GM12878 (cell line): Measurements from ENCODE around the gene NSMCE1. TPM values are rescaled to one million over a fixed set of nuclear protein-coding genes. Genes with fewer than 3 reads are reported as not detected.

ENCODE experiments used
- BACH1 ChIP-seq: fragments of 450-650 bp; IDR thresholded peaks from 2 replicates; pipeline ENCODE4 v1.6.1; 2017; ENCODE audit warnings: mild to moderate bottlenecking, borderline replicate concordance
- CHD4 ChIP-seq: fragments of 200-600 bp; sonication (generic); IDR thresholded peaks from 2 replicates; pipeline ENCODE4 v1.6.1; 2016; ENCODE audit warnings: mild to moderate bottlenecking
- E2F4 ChIP-seq: IDR thresholded peaks from 2 replicates; pipeline ENCODE4 v1.6.1; 2012; ENCODE audit warnings: low read depth, low read length, improper control_type of control experiment
- PBX3 ChIP-seq: IDR thresholded peaks from 2 replicates; pipeline ENCODE4 v1.6.1; 2011; ENCODE audit warnings: mild to moderate bottlenecking, low read depth, low read length, moderate library complexity; ENCODE audit not compliant: insufficient replicate concordance
- RAD51 ChIP-seq: fragments of 450-650 bp; IDR thresholded peaks from 2 replicates; pipeline ENCODE4 v1.6.1; 2016; ENCODE audit warnings: moderate library complexity, mild to moderate bottlenecking, inconsistent platforms
- SREBF2 ChIP-seq: IDR thresholded peaks from 2 replicates; pipeline ENCODE4 v1.6.1; 2012; ENCODE audit warnings: mild to moderate bottlenecking, low read length
- TAF1 ChIP-seq: IDR thresholded peaks from 2 replicates; pipeline ENCODE4 v1.6.1; 2011; ENCODE audit warnings: mild to moderate bottlenecking, low read depth, low read length, borderline replicate concordance
- ZNF24 ChIP-seq: fragments of 450-650 bp; IDR thresholded peaks from 2 replicates; pipeline ENCODE4 v1.6.1; 2017; ENCODE audit warnings: antibody characterized with exemption, mild to moderate bottlenecking
- polyA plus RNA-seq, 11 experiments: library from polyadenylated mRNA; depleted of rRNA in 4 of 11; unstranded in 6 of 11; stranded (reverse) in 5 of 11; fragments of >200 nt; fragmentation: Nextera tagmentation in 4 of 11; fragmentation: Illumina TruSeq in 1 of 11; extraction: Ambion mirVana in 4 of 11; extraction: Trizol in 1 of 11; gene quantifications; 1 replicate in 1 of 11; 2 replicates in 10 of 11; pipeline versions ENCODE4 v1.2.1 to v1.2.3, GENCODE V29; 2011 to 2016; ENCODE audit warnings: inconsistent platforms in 2 of 11, missing spikeins in 2 of 11, low read depth in 1 of 11
- total RNA-seq, 4 experiments: library from RNA; depleted of rRNA in 3 of 4; stranded (reverse); fragments of >200 nt in 3 of 4; fragmentation: Illumina TruSeq in 1 of 4; extraction: Trizol in 1 of 4; gene quantifications; 2 replicates each; pipeline versions ENCODE4 v1.2.1 to v1.2.3, GENCODE V29; 2013 to 2021
- TF ChIP-seq, protein P1 (sequence below): IDR thresholded peaks from 2 replicates; pipeline ENCODE4 v1.6.1; 2012; ENCODE audit warnings: mild to moderate bottlenecking, low read depth, low read length
- TF ChIP-seq, protein P2 (sequence below): fragments of 150-350 bp; IDR thresholded peaks from 2 replicates; pipeline ENCODE4 v1.6.1; 2016; ENCODE audit warnings: low read depth, low read length
- TF ChIP-seq, protein P3 (sequence below): fragments of 450-650 bp; IDR thresholded peaks from 2 replicates; pipeline ENCODE4 v1.6.1; 2017; ENCODE audit warnings: mild to moderate bottlenecking, moderate library complexity
- TF ChIP-seq, protein P4 (sequence below): fragments of 150-350 bp; IDR thresholded peaks from 2 replicates; pipeline ENCODE4 v1.6.1; 2014; ENCODE audit warnings: mild to moderate bottlenecking, low read depth, low read length

Gene NSMCE1
- total and polyA plus RNA-seq, 10 of the 15 experiments (the other 5 are each of a cell fraction or from before 2014, with no cell fraction given), result 54.0 to 214 (median 71.4) TPM

DNA sequence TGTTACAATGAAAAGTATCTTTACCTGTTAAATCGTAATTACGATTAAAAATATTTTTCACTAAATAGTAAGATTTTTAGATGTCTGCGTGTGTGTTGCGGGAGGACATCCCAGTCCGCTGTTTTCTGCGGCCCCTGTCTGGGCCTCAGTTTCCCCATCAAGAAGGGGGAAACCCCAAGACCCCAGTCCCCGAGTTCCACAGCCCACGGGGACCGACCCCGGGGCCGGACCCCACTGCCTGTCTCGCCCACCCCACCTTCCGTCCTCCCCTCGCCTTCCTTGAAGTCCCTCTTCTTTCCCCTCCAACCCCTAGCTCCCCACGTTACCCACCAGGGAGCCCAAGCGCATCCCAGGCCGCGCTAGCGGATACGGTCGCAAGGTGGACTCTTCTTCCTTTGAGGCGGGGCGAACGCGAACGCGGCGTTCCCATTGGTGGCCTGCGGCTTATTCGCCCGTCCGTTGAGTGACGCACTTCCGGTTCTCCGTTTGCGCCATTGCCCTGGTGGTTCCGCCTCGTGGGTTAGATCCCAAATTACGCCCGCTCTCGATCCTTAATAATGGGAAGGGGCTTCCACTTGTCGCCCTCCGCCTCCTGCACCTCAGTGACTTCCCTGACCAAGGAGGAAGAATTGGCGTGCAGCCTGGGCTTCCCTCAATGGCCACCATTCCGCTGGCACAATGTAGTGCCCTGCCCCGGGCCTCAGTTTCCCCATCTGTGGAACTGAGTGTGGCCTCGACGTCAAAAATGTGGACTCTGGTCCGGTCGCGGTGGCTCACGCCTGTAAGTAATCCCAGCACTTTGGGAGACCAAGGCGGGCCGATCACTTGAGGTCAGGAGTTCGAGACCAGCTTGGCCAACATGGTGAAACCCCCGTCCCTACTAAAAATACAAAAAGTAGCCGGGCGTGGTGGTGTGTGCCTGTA, at the start of gene NSMCE1 (continued):
- peak; percentile 71; the same call in 1 of the 2 replicates for TF ChIP-seq TAF1
- TF ChIP-seq, protein P1, sequence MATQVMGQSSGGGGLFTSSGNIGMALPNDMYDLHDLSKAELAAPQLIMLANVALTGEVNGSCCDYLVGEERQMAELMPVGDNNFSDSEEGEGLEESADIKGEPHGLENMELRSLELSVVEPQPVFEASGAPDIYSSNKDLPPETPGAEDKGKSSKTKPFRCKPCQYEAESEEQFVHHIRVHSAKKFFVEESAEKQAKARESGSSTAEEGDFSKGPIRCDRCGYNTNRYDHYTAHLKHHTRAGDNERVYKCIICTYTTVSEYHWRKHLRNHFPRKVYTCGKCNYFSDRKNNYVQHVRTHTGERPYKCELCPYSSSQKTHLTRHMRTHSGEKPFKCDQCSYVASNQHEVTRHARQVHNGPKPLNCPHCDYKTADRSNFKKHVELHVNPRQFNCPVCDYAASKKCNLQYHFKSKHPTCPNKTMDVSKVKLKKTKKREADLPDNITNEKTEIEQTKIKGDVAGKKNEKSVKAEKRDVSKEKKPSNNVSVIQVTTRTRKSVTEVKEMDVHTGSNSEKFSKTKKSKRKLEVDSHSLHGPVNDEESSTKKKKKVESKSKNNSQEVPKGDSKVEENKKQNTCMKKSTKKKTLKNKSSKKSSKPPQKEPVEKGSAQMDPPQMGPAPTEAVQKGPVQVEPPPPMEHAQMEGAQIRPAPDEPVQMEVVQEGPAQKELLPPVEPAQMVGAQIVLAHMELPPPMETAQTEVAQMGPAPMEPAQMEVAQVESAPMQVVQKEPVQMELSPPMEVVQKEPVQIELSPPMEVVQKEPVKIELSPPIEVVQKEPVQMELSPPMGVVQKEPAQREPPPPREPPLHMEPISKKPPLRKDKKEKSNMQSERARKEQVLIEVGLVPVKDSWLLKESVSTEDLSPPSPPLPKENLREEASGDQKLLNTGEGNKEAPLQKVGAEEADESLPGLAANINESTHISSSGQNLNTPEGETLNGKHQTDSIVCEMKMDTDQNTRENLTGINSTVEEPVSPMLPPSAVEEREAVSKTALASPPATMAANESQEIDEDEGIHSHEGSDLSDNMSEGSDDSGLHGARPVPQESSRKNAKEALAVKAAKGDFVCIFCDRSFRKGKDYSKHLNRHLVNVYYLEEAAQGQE, result no peak
- TF ChIP-seq CHD4, result no peak; the same call in 1 of the 2 replicates
- TF ChIP-seq BACH1, result peak; percentile 6; the same call in 1 of the 2 replicates
- TF ChIP-seq, protein P2, sequence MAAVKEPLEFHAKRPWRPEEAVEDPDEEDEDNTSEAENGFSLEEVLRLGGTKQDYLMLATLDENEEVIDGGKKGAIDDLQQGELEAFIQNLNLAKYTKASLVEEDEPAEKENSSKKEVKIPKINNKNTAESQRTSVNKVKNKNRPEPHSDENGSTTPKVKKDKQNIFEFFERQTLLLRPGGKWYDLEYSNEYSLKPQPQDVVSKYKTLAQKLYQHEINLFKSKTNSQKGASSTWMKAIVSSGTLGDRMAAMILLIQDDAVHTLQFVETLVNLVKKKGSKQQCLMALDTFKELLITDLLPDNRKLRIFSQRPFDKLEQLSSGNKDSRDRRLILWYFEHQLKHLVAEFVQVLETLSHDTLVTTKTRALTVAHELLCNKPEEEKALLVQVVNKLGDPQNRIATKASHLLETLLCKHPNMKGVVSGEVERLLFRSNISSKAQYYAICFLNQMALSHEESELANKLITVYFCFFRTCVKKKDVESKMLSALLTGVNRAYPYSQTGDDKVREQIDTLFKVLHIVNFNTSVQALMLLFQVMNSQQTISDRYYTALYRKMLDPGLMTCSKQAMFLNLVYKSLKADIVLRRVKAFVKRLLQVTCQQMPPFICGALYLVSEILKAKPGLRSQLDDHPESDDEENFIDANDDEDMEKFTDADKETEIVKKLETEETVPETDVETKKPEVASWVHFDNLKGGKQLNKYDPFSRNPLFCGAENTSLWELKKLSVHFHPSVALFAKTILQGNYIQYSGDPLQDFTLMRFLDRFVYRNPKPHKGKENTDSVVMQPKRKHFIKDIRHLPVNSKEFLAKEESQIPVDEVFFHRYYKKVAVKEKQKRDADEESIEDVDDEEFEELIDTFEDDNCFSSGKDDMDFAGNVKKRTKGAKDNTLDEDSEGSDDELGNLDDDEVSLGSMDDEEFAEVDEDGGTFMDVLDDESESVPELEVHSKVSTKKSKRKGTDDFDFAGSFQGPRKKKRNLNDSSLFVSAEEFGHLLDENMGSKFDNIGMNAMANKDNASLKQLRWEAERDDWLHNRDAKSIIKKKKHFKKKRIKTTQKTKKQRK, result no peak
- TF ChIP-seq ZNF24, result no peak
- TF ChIP-seq SREBF2, result no peak
- no peak; the same call in 1 of the 2 replicates for TF ChIP-seq RAD51
- TF ChIP-seq PBX3, result peak; percentile 96
- TF ChIP-seq, protein P3, sequence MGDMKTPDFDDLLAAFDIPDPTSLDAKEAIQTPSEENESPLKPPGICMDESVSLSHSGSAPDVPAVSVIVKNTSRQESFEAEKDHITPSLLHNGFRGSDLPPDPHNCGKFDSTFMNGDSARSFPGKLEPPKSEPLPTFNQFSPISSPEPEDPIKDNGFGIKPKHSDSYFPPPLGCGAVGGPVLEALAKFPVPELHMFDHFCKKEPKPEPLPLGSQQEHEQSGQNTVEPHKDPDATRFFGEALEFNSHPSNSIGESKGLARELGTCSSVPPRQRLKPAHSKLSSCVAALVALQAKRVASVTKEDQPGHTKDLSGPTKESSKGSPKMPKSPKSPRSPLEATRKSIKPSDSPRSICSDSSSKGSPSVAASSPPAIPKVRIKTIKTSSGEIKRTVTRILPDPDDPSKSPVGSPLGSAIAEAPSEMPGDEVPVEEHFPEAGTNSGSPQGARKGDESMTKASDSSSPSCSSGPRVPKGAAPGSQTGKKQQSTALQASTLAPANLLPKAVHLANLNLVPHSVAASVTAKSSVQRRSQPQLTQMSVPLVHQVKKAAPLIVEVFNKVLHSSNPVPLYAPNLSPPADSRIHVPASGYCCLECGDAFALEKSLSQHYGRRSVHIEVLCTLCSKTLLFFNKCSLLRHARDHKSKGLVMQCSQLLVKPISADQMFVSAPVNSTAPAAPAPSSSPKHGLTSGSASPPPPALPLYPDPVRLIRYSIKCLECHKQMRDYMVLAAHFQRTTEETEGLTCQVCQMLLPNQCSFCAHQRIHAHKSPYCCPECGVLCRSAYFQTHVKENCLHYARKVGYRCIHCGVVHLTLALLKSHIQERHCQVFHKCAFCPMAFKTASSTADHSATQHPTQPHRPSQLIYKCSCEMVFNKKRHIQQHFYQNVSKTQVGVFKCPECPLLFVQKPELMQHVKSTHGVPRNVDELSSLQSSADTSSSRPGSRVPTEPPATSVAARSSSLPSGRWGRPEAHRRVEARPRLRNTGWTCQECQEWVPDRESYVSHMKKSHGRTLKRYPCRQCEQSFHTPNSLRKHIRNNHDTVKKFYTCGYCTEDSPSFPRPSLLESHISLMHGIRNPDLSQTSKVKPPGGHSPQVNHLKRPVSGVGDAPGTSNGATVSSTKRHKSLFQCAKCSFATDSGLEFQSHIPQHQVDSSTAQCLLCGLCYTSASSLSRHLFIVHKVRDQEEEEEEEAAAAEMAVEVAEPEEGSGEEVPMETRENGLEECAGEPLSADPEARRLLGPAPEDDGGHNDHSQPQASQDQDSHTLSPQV, result no peak
- TF ChIP-seq, protein P4, sequence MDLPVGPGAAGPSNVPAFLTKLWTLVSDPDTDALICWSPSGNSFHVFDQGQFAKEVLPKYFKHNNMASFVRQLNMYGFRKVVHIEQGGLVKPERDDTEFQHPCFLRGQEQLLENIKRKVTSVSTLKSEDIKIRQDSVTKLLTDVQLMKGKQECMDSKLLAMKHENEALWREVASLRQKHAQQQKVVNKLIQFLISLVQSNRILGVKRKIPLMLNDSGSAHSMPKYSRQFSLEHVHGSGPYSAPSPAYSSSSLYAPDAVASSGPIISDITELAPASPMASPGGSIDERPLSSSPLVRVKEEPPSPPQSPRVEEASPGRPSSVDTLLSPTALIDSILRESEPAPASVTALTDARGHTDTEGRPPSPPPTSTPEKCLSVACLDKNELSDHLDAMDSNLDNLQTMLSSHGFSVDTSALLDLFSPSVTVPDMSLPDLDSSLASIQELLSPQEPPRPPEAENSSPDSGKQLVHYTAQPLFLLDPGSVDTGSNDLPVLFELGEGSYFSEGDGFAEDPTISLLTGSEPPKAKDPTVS, result no peak
- TF ChIP-seq E2F4, result no peak
